ENCODE measurements around the gene SRGAP3.

DNA sequence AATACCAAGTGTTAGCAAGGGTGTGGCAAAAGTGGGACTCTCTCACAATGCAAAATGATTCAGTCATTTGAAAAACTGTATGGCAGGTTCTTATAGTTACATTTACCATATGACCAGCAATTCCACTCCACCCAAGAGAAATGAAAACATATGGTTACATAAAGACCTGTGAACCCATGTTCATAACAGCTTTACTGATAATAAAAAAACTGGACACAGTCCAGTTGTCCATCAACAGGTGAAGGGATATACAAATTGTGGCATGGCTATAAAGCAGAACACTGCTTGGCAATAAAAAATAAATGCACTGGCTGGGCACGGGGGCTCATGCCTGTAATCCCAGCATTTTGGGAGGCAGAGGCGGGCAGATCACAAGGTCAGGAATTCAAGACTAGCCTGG is 316.9 kb downstream of the SRGAP3 start:
- TF ChIP-seq CTCF (IDR thresholded peaks at IDR 0.05), result no peak
- no peak for TF ChIP-seq POLR2A (IDR thresholded peaks at IDR 0.05)
